SW480 (cell line): ENCODE measurements around the gene ENPP3.

ENCODE experiments used
- DNase-seq: peaks from one replicate; pipeline ENCODE4 v3.0.0-alpha.2; 2016; ENCODE audit warnings: low spot score

The ENPP3 gene

DNA sequence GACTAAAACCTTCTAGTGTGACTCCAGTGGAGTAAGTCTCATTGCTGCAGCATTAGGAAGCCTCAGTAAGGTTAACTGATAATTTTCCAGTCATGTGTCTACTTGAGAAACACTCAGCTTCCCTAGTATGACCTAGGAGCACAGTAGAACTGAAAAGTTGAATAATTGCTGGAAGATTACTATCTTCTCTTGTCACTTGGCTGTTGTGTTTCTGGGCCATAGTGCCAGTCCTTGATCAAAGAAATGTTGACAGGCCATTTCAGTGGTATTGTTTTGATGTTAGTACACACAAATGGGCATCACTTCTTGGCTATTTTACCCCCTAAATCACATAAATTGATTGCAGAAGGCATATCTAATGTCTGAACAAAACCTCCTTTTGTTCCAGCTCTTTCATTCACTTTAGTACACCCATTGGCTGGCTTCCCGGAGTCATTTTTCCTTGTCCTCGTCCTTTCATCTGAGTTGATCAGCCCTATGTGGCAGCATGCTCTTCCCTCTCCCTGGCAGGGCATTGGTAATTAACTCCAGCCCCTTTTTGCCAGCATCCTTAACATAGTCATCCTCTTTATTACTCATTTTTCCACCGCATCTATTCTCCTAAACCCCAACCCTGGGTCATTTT lies 6.0 kb downstream of the ENPP3 start:
- peak; percentile 19 for DNase-seq

DNA sequence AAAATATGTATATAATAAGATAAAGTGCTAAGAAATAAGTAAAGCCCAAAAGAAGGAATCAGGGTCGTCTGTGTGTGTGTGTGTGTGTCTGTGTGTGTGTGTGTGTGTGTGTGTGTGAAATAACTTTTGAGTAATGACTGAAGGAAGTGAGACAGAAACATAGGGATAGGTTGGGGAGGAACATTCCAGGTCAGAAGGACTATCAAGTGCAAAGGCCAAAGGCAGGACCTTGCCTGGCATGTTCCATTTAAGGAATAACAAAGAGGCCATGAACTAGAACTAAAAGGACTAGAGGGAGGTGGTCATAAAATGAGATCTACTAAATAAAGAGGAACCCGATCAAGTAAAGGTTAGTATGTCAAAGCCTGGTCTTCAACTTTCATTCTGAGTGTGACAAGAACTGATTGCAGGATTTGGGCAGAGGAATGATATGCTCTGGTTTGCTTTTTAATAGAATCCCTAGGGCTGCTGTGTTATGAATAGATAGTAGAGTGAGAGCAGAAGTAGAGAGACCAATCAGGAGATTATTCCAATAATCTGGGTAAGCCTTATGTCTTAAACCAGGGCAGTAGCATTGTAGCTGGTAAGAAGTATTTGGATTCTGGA lies 6.9 kb downstream of the ENPP3 start:
- no peak for DNase-seq

DNA sequence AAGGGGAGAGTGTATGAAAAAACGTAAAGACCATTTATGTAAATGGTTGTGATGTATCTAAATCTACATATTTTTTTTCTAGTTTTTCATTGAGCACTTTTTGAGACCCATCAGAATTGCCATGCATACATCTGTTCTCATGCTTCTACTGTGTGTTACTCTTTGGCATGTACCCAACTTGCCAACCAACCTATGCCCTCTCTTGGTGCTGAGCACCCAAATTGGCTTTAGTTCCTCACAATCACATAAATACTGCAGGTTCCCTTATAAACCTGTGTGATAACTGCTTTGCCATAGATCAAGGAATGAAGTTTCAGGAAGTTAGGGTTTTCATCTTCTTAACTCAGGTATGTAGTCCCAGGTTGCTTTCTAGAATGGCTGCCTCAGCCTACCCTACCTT lies 7.8 kb downstream of the ENPP3 start:
- no peak for DNase-seq

DNA sequence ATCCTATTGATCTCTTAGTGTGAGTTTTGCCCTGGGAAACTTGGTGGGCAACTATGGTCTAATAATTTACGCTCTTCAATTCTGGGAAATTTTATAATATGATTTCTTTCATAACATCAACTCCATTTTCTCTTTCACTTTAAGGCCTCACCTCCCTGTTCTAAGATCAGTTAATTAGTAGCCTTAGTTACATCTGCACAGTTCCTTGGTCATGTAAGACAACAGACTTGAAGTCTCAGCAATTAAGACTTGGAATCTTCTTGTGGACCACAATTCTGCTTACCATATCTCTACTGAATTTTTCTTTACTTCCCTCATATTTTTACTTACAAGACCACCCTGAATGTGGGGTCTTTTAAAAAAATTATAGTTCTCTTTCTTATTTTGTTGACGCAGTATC lies 8.7 kb downstream of the ENPP3 start:
- DNase-seq: no peak

DNA sequence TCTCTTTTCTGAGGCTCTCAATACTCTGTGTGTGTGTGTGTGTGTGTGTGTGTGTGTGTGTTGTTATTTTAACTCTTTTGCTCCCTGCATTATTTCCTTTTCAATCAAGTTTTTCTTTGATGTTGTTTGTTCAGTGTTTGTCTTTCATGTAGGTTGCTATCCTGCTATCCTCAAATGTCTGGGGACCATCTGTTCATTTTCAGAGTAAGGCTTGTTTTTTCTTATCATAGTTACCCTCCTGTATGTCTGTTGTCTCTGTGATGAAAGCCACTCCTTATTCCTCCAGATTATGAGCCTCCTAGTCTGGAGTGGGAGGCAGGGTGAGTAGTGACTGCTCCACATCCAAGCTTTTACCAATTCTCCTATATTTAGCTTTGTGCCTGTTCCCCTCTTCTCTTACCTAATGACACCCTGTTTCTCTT lies 9.2 kb downstream of the ENPP3 start:
- DNase-seq: no peak

DNA sequence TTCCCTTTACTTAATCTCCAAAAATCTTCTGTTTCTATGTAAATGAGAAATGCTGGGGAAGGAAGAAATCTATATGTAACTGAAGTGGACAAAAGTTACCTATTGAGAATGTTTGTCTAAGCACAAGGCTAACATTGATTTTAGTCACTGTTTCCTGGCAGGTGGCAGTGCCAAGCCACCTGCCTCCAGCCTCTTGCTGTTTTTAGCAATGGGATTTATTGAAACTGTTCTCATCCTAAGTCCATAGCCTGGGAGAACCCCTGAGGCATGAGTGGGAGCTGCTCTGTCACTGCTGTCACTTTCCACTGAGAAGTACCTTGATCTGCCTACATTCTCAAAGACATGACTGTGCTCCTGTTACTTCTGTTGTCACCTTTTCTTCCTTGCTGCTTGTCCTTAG lies 14.7 kb downstream of the ENPP3 start:
- DNase-seq: no peak

DNA sequence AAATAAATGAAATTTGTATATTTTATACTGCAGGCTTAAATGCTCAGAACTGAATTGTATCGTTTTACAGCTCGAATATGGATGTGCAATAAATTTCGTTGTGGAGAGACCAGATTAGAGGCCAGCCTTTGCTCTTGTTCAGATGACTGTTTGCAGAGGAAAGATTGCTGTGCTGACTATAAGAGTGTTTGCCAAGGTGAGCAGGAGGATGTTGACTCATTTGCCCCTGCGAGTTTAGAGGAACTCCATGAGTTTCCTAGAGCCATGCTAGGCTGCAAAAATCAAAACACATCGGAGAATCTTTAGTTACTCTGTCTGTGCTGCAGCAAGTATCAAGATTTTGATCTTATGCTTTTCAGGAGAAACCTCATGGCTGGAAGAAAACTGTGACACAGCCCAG lies 15.4 kb downstream of the ENPP3 start:
- no peak for DNase-seq

DNA sequence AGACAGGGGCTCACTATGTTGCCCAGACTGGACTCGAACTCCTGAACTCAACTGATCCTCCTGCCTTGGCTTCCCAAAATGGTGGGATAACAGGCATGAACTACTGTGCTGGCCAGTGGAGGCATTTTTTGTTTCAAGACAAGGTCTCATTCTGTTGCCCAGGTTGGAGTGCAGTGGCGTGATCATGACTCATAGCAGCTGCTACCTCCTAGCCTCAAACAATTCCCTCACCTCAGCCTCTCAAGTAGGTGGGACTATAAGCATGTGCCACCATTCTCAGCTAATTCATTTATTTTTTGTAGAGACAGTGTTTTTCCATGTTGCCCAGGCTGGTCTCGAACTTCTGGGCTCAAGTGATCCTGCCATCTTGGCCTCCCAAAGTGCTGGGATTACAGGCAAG lies 17.2 kb downstream of the ENPP3 start:
- DNase-seq: no peak

DNA sequence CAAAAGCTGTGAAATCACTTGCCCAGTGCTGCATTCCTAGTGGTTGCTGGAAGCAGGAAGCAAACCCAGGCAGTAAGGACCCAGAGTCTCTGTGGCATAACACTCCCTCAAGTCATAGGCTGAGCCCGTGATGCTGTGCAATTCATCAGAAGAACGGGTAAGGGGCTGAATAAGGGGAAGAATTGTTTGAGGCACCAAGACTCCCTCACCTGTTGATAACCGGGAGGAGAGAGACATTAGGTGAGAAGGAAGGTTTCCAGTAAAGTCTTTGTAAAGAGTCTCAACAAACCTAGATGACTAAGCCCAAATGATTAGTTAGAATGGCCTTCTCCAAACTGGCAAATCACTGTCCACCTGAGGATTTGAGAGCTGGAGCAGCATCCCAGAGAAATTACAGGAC lies 18.3 kb downstream of the ENPP3 start:
- DNase-seq: no peak

DNA sequence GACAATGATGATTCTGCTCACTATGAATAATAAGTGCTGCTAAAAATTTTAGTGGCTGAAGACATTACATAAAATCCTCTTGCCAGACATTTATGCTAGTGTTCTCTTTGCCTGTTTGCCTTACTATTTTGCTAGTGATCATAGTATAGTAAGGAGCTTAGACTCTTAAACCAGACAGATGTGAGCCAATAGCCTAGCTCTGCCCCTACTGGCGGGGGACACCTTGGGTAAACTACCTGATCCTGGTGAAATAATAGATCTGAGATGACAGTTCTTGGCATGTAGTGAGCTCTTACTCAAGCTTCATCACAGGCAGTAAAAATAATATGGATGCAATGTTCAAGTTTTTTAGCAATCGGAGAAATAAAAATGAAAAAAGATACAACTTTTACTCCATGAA lies 18.8 kb downstream of the ENPP3 start:
- no peak for DNase-seq

DNA sequence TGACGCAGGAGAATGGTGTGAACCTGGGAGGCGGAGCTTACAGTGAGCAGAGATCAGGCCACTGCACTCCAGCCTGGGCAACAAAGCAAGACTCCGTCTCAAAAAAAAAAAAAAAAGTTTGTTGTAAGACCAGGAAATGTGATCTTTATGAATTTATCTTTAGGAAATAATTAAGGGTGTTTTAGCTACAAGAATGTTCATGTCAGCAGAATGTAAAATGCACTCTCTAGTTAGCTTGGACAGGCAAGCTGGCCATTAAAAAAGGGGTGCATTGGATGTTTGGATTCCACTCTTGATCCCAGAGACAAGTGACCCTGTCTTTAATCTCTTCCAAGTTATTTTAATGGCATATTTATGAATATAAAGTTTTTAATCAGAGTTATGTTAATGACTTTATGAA lies 19.6 kb downstream of the ENPP3 start:
- no peak for DNase-seq

DNA sequence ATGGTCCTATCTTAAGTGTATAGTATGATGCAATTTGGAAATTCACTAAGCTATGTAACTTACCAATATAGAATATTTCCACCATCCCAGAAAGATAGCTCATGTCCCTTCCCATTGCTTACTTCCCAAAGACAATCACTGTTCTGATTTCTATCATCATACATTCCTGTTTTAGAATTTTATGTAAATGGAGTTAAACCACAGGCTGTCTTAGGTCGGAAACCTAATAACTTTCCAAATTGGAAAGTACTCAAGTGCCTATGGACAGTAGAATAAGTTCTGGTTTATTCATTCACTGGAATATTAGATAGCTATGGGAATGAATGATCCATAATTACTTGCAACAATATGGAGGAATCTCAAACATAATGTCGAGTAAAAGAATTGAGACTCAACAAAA lies 20.1 kb downstream of the ENPP3 start:
- no peak for DNase-seq

DNA sequence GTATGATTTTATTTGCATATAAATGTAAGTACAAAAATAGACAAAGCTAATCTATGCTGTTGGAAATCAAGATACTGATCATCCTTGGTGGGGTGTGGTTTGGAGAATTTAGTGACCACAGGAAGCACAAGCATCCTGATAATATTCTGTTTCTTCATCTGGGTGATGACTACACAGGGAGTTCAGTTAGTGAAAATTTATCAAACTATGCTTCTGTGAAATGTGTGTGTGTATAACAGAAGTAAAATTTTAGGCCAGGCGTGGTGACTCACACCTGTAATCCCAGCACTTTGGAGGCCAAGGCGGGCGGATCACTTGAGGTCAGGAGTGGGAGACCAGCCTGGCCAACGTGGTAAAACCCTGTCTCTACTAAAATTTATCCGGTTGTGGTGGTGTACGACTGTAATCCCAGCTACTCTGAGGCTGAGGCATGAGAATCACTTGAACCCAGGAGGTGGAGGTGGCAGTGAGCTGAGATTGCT lies 20.6 kb downstream of the ENPP3 start:
- no peak for DNase-seq

DNA sequence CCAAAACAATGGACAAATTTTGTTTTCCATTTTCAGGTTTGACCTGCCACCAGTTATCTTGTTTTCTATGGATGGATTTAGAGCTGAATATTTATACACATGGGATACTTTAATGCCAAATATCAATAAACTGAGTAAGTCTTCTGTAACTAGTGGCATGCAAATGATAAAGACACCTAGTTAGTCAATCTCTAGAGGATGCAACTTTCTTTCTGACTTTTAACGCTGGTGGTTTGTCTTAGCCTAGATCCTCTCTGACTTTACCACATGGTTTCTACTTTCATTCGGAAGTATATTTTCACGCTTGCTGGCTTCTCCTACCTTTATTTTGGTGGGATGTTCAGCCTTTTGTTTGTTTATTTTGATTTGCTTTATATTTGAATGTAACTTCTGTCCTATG lies 21.2 kb downstream of the ENPP3 start:
- DNase-seq: no peak

DNA sequence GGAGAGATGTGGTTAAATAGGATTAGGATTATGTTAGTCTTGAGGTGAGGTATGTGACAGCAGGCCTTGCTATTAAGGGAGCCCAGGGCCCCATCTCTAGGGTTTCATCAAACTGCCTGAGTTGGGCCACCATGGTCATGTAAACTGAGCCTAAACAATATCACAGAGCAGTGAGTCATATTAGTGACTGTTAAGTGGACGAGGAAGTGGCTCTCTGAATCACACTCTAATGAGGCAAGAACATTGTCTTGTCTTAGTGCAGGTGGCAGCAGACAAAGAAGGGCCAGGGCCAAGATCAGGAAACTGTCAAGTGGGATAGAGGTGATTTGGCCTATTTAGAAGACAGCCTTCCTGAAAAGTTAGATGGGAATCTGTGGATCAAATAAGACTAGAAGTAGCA lies 23.1 kb downstream of the ENPP3 start:
- DNase-seq: no peak

DNA sequence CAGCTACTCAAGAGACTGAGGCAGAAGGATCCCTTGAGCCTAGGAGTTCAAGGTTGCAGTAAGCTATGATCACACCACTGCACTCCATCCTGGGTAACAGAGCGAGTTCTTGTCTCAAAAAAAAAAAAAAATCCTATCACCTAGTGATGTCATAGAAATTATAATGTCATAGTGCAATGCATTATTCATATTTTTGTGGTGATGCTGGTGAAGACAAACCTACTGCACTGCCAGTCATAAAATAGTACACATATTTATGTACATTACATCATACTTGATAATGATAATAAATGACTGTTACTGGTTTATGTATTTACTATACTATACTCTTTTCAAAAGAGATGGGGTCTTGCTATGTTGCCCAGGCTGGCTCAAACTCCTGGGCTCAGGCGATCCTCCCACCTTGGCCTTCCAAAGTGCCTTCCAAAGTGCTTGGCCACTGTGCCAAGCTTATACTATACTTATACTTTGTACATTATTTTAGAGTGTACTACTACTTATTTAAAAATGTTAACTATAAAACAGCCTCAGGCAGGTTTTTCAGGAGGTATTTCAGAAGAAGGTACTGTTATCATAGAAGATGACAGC lies 26.6 kb downstream of the ENPP3 start:
- no peak for DNase-seq

DNA sequence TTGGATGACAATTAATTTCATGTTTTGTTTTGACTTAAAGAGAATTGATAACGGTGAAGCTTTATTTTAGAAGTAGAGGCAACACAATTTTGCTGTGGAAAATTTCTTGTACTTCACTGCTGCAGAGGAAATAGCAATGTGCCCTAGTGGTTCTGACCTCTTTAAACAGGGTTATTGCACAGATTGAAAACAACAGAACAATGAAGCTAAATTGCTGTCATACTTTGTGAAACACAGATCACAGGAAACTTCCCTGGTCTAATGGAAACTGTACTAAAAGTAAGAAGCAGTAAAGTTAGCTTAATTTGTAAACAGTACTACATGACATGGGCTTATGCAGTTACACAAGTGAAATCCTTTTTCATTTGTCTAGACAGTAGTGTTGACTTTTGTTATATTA lies 32.8 kb downstream of the ENPP3 start:
- DNase-seq: no peak

DNA sequence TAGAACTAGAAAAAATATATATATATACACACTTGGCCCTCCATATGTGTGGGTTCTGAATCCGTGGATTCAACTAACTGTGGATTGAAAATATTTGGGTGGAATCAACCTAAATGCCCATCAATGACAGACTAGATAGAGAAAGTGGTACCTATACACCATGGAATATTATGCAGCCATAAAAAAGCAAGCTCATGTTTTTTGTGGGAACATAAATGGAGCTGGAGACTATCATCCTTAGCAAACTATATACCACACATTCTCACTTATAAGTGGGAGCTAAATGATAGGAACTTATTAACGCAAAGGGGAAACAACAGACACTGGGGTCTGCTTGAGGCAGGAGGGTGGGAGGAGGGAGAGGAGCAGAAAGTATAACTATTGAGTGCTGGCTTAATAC lies 36.1 kb downstream of the ENPP3 start:
- no peak for DNase-seq

DNA sequence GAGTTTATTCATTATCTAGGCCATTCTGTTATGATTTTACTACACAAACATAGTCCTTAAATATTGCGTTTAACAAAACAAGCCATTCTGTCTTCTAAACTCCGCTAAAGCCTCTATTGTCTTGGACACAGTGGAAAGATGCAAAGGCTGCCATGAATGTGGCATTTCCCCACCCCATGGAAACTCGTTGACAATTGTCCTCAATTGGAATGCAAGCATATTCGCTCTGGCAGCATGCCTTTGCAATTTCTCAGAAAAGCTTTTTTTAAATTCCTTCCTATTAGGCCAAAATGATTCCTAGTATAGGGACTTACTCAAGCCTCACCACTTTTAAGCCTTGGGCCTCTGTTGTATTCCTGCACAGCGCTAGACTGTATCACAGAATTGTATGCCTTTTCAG lies 41.3 kb downstream of the ENPP3 start:
- no peak for DNase-seq

DNA sequence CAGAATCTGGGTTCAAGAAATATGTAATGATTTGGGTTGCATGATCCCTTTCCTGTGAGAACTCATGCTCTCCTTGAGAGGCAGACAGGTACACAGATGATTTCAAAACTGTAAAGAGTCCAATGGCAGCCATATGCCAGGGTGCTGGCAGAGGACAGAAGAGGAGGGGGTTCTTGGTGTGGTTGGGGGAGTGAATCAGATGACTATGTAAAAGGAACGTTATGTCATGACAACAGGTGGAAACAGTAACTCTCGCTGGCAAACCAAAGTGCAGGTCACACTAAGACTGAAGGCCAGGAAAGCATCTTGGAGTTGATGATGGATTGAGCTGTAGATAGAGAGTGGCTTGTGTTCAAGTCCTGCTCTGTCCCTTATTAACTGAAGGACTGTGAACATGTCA lies 43.8 kb downstream of the ENPP3 start:
- no peak for DNase-seq

DNA sequence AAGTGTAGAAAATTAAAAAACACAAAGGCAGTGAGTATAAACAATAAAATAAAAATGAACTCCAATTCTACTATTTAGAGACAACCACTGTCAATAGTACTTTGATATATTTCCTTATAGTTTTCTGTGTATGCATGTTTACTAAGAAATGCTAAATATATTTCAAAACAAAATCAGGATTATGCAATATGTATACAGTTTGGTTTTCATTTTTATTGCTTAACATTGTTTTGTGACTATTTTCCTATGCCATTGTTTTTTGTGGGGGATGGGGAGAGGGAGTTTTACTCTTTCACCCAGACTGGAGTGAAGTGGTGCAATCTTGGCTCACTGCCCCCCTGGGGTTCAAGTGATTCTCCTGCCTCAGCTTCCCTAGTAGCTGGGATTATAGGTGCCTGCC lies 44.5 kb downstream of the ENPP3 start:
- no peak for DNase-seq

DNA sequence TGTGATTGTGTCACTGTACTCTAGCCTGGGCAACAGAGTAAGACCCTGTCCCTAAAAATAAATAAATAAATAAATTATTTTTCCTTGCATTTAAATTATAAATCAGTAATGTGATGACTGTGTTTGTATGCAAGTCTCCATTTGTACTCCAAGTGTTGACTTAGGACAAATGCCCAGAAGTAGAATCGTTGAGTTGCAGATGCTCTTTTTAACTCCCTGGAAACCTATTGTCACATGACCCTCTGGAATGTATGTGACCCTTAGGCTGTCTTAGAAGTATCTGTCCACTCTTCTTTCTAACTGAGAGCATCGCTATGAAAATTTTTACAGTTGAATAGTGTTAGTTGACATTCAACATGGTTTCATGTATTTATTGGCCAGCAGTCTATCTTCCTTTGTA lies 45.3 kb downstream of the ENPP3 start:
- no peak for DNase-seq

DNA sequence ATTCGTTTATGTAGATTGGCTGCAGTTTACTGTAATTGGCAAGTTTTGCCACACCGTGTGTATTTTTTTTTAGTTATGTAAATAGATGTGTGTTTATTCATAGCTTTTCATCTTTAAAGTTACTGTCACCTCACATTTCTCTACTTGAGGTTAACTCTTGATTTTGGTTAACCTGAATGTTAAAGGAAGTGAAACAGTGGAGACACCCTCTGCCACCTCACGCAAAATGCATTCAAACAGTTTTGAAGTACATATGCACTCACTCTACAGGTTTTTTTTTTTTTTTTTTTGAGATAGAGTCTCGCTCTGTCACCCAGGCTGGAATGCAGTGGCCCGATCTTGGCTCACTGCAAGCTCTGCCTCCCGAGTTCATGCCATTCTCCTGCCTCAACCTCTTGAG lies 46.4 kb downstream of the ENPP3 start:
- DNase-seq: no peak

DNA sequence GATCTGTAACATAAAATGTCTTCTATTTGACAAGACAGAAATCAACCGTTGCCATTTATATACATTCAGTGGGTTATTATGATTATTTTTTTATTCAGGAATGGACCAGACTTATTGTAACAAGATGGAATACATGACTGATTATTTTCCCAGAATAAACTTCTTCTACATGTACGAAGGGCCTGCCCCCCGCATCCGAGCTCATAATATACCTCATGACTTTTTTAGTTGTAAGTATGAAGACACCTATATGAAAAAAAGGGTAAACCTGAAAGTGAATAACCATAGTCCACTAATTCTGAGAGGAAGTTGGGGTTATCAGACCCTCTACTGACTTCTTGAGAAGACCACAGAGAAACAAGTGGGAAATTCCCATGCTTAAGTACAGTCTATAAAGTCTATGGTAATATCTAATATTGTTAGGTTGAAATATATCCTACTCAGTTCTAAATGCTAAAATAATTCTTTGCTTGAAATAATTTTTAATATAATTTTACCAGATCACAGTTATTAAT lies 48.2 kb downstream of the ENPP3 start:
- no peak for DNase-seq
